Neural progenitor cell (in vitro differentiated cells): ENCODE data around the gene ZNF718. TPM values are rescaled to one million over a fixed set of nuclear protein-coding genes. Genes with fewer than 3 reads are reported as not detected.
"Not testable (repeated sequence)": the region's sequence is repeated elsewhere in the genome, so short reads cannot be mapped to it uniquely, and the experiment has no call there.

Source experiments
- DNase-seq: peaks from one replicate; pipeline ENCODE4 v3.0.0-alpha.2; 2016; ENCODE audit warnings: low spot score
- H2AFZ ChIP-seq: fragments of 200-600 bp; sonication (generic); replicated peaks from 2 replicates; pipeline ENCODE4 v1.6.1; 2016; ENCODE audit warnings: antibody characterized with exemption
- H3F3A ChIP-seq: fragments of 200-600 bp; sonication (generic); 2 replicates; pipeline ENCODE4 v1.6.1; 2016; ENCODE audit warnings: antibody characterized with exemption, low read depth
- H3K27ac ChIP-seq: fragments of 200-600 bp; sonication (generic); 2 replicates; pipeline ENCODE4 v1.5.1; 2016; ENCODE audit warnings: mild to moderate bottlenecking
- H3K27me3 ChIP-seq: fragments of 200-600 bp; sonication (generic); 2 replicates; pipeline ENCODE4 v1.6.1; 2016; ENCODE audit warnings: mild to moderate bottlenecking, moderate library complexity
- H3K36me3 ChIP-seq: fragments of 200-600 bp; sonication (generic); 2 replicates; pipeline ENCODE4 v1.5.1; 2016
- H3K4me1 ChIP-seq: fragments of 200-600 bp; sonication (generic); 2 replicates; pipeline ENCODE4 v1.6.1; 2016; ENCODE audit warnings: mixed run types
- H3K4me2 ChIP-seq: fragments of 200-600 bp; sonication (generic); 2 replicates; pipeline ENCODE4 v1.6.1; 2016
- H3K4me3 ChIP-seq: fragments of 200-600 bp; sonication (generic); 2 replicates; pipeline ENCODE4 v1.5.1; 2016
- H3K79me2 ChIP-seq: fragments of 200-600 bp; sonication (generic); 2 replicates; pipeline ENCODE4 v1.6.1; 2016; ENCODE audit warnings: low read depth
- H3K9ac ChIP-seq: fragments of 200-600 bp; sonication (generic); 2 replicates; pipeline ENCODE4 v1.6.1; 2016
- H3K9me3 ChIP-seq: fragments of 200-600 bp; sonication (generic); 2 replicates; pipeline ENCODE4 v1.5.1; 2016; ENCODE audit warnings: low read depth
- H4K20me1 ChIP-seq: fragments of 200-600 bp; sonication (generic); 2 replicates; pipeline ENCODE4 v1.6.1; 2016; ENCODE audit warnings: low read depth
- H3K27ac Mint-ChIP-seq: 3 replicates; pipeline ENCODE4 v1.8.0; 2021; ENCODE audit warnings: mixed read lengths
- H3K27me3 Mint-ChIP-seq: 2 replicates; pipeline ENCODE4 v1.8.0; 2022; ENCODE audit warnings: low read depth, mild to moderate bottlenecking, inconsistent platforms, moderate library complexity, mixed read lengths; ENCODE audit not compliant: insufficient read depth
- H3K36me3 Mint-ChIP-seq: 3 replicates; pipeline ENCODE4 v1.8.0; 2021; ENCODE audit warnings: mixed read lengths
- H3K4me1 Mint-ChIP-seq: 3 replicates; pipeline ENCODE4 v1.8.0; 2021; ENCODE audit warnings: mixed read lengths
- H3K4me3 Mint-ChIP-seq: 3 replicates; pipeline ENCODE4 v1.8.0; 2021; ENCODE audit warnings: mild to moderate bottlenecking, moderate library complexity, mixed read lengths
- H3K9me3 Mint-ChIP-seq: 3 replicates; pipeline ENCODE4 v1.8.0; 2020; ENCODE audit warnings: mixed read lengths
- EZH2 ChIP-seq: fragments of 200-600 bp; sonication (generic); IDR thresholded peaks from 2 replicates; pipeline ENCODE4 v1.6.1; 2017; ENCODE audit warnings: antibody characterized with exemption, mild to moderate bottlenecking, moderate library complexity
- EZH2phosphoT487 ChIP-seq: fragments of 200-600 bp; sonication (generic); IDR thresholded peaks from 2 replicates; pipeline ENCODE4 v1.6.1; 2017; ENCODE audit warnings: antibody characterized with exemption
- total RNA-seq: library from RNA; depleted of rRNA; stranded (reverse); fragments of >200 nt; gene quantifications from 2 replicates; pipeline ENCODE4 v1.2.3, GENCODE V29; 2015; ENCODE audit warnings: low replicate concordance
- TF ChIP-seq, protein P1 (sequence below): fragments of 200-600 bp; sonication (generic); IDR thresholded peaks from 2 replicates; pipeline ENCODE4 v1.5.1; 2017; ENCODE audit warnings: antibody characterized with exemption, mild to moderate bottlenecking

The ZNF718 gene
- total RNA-seq, 1 donor from 2014 or later, result 15.4 TPM

DNA sequence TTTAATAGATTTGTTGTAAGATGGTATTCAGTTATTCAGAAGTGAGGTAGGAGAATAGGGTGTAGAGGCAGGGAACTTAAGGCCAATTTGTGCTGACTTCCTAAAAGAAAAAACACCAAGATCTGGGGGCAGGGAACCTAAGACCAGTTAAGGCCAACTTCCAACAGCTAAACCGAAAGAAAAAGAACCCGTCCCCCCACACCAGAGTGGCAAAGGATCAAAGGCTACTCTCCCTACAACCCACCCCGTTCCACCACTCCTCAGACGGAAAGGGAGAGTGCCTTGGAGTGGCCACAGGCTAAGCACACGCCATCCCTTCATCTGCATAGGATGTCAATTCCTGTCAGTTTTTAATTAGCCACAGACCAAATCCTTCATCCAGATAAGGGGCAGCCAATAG, 3.7 kb upstream of the ZNF718 start:
- H3K4me3 Mint-ChIP-seq, result no peak overlapping the region
- no peak for TF ChIP-seq EZH2
- TF ChIP-seq, protein P1, sequence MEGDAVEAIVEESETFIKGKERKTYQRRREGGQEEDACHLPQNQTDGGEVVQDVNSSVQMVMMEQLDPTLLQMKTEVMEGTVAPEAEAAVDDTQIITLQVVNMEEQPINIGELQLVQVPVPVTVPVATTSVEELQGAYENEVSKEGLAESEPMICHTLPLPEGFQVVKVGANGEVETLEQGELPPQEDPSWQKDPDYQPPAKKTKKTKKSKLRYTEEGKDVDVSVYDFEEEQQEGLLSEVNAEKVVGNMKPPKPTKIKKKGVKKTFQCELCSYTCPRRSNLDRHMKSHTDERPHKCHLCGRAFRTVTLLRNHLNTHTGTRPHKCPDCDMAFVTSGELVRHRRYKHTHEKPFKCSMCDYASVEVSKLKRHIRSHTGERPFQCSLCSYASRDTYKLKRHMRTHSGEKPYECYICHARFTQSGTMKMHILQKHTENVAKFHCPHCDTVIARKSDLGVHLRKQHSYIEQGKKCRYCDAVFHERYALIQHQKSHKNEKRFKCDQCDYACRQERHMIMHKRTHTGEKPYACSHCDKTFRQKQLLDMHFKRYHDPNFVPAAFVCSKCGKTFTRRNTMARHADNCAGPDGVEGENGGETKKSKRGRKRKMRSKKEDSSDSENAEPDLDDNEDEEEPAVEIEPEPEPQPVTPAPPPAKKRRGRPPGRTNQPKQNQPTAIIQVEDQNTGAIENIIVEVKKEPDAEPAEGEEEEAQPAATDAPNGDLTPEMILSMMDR, result no peak
- TF ChIP-seq EZH2phosphoT487, result no peak
- H3K27ac ChIP-seq, result no peak overlapping the region
- no peaks in the 10 kb centered on the region for H3F3A ChIP-seq
- peaks cover 6% of the 10 kb centered on the region for H3K4me1 Mint-ChIP-seq
- H3K36me3 ChIP-seq, result no peaks in the 10 kb centered on the region
- H3K9ac ChIP-seq, result no peak overlapping the region
- DNase-seq, result no peak
- no peak overlapping the region for H3K4me3 ChIP-seq
- peaks cover 6% of the 10 kb centered on the region for H3K36me3 Mint-ChIP-seq
- peaks cover 47% of the 10 kb centered on the region for H3K9me3 Mint-ChIP-seq
- H3K27ac Mint-ChIP-seq, result no peak overlapping the region
- peaks cover 10% of the 10 kb centered on the region for H3K9me3 ChIP-seq
- peaks cover 12% of the 10 kb centered on the region for H3K79me2 ChIP-seq
- no peaks in the 10 kb centered on the region for H3K4me1 ChIP-seq
- no peaks in the 10 kb centered on the region for H3K27me3 ChIP-seq
- no peak overlapping the region for H3K4me2 ChIP-seq
- peaks cover 11% of the 10 kb centered on the region for H3K27me3 Mint-ChIP-seq
- H4K20me1 ChIP-seq, result peaks cover 9% of the 10 kb centered on the region
- no peak overlapping the region for H2AFZ ChIP-seq

DNA sequence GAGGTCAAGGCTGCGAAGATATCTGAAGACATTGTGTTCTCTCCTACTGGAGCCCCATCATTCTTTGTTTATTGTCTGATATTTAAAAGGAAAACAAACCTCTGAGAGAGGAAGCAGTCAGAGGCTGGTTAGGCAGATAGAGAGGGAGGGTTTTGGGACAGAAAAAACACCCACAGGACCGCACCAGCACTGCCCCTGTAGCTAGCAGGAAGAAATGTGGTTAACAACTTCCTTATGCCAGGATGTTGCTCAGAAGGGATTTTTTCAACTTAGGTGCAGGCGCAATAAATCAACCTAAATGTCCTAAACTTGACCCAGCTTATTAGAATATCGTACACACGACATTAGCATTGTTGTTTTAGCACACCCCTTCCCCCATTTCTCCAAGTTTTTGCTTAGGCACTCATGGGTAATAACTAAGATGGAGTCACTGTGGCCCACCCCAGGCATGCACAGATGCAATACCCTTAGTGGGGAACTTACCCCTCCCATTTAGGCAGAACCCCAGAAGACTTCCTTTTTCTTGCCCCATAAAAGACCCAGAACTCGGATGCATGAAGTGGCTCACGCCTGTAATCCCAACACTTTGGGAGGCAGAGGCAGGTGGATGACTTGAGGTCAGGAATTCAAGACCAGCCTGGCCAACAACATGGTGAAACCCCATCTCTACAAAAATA, 2.8 kb upstream of the ZNF718 start:
- H3K36me3 Mint-ChIP-seq, result peaks cover 15% of the 10 kb centered on the region
- peaks cover 11% of the 10 kb centered on the region for H3K27me3 Mint-ChIP-seq
- Histone ChIP-seq H3F3A (no peaks in the 10 kb centered on the region), H3K4me3 (no peak overlapping the region), H3K27ac (no peak overlapping the region), H2AFZ (no peak overlapping the region), H3K9me3 (peaks cover 10% of the 10 kb centered on the region), H3K27me3 (no peaks in the 10 kb centered on the region), H3K4me2 (no peak overlapping the region), H3K79me2 (peaks cover 22% of the 10 kb centered on the region), H3K36me3 (peaks cover 4% of the 10 kb centered on the region), H4K20me1 (peaks cover 14% of the 10 kb centered on the region), H3K9ac (no peak overlapping the region), H3K4me1 (no peaks in the 10 kb centered on the region)
- peaks cover 10% of the 10 kb centered on the region for H3K4me1 Mint-ChIP-seq
- H3K9me3 Mint-ChIP-seq, result peaks cover 55% of the 10 kb centered on the region
- DNase-seq, result no peak
- no peak for TF ChIP-seq EZH2phosphoT487
- no peak for TF ChIP-seq EZH2
- TF ChIP-seq, protein P1, result no peak
- no peak overlapping the region for H3K27ac Mint-ChIP-seq
- no peak overlapping the region for H3K4me3 Mint-ChIP-seq

DNA sequence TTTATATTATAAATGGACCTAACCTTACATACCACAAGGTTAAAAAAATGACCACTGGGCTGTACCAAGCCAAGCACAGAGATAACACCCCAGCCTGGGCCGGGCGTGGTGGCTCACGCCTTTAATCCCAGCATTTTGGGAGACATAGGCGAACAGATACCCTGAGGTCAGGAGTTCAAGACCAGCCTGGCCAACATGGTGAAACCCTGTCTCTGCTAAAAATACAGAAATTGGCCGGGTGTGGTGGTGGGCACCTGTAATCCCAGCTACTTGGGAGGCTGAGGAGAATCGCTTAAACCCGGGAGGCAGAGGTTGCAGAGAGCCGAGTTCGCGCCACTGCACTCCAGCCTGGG, 403 bp upstream of the ZNF718 start:
- peaks cover 54% of the 10 kb centered on the region for H3K9me3 Mint-ChIP-seq

DNA sequence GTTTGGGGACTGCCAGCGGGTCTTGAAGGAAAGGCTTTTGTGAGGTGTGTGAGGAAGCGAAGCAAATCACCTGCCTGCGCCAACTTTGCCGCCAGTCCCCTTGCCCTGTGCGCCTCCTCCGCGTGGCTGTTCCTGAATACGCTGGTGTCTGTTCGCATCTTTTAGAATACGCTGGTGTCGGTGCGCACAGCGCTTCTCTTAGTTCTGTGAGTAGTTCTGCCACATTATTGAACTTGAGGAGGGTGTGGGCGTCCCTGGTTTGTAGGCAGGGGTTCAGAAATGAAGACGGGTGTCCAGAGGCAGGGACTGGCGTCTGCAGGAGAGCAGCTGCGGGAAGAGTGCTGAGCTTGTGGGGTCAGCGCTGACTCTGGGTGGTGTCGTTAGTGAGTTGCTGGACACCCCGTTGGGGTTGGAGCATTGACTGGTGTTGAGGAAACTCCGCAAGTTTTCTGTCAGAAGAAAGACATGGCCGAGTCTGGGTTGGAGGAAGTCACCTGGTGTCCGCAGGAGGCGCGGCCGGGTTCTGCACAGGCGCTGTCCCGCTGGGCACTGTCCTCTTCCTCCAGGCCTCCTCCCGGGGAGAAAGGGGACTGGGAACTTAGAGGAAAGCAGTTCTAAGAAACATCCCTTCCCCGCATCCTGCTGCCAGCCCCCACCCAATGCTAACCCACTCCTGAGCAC, 930 bp downstream of the ZNF718 start:
- peaks cover 11% of the 10 kb centered on the region for H3K27me3 Mint-ChIP-seq
- TF ChIP-seq, protein P1, result no peak
- TF ChIP-seq EZH2phosphoT487 (no peak), EZH2 (no peak)
- Histone ChIP-seq H3K9me3 (peaks cover 10% of the 10 kb centered on the region), H3K9ac (peak overlapping the region; percentile 91), H3F3A (no peaks in the 10 kb centered on the region), H3K4me3 (peak overlapping the region; percentile 76), H3K4me1 (no peaks in the 10 kb centered on the region), H3K4me2 (peak overlapping the region; percentile 93), H3K27me3 (no peaks in the 10 kb centered on the region), H3K27ac (peak overlapping the region; percentile 84), H4K20me1 (peaks cover 14% of the 10 kb centered on the region), H3K79me2 (peaks cover 26% of the 10 kb centered on the region), H3K36me3 (peaks cover 7% of the 10 kb centered on the region), H2AFZ (peak overlapping the region; percentile 82)
- DNase-seq, result peak; percentile 50
- H3K4me3 Mint-ChIP-seq, result peak overlapping the region; percentile 99
- peaks cover 16% of the 10 kb centered on the region for H3K36me3 Mint-ChIP-seq
- peaks cover 10% of the 10 kb centered on the region for H3K4me1 Mint-ChIP-seq
- peak overlapping the region; percentile 99 for H3K27ac Mint-ChIP-seq
- H3K9me3 Mint-ChIP-seq, result peaks cover 47% of the 10 kb centered on the region

More for the DNA sequence above, 403 bp upstream of the ZNF718 start:
- H3K36me3 ChIP-seq, H3K4me1 ChIP-seq, H3K27me3 ChIP-seq, H3F3A ChIP-seq, H3K9me3 ChIP-seq, H3K4me2 ChIP-seq, H3K27ac Mint-ChIP-seq, H3K27ac ChIP-seq, H3K9ac ChIP-seq, DNase-seq: not testable (repeated sequence)
- Histone ChIP-seq H3K79me2 (peaks cover 26% of the 10 kb centered on the region), H3K4me3 (peak overlapping the region; percentile 76), H2AFZ (peak overlapping the region; percentile 77), H4K20me1 (peaks cover 14% of the 10 kb centered on the region)
- Mint-ChIP-seq H3K36me3 (peaks cover 16% of the 10 kb centered on the region), H3K4me3 (peak overlapping the region; percentile 99), H3K4me1 (peaks cover 10% of the 10 kb centered on the region), H3K27me3 (peaks cover 11% of the 10 kb centered on the region)
